Common myeloid progenitor, CD34-positive (primary cell): Measurements from ENCODE around the gene FRS3.
"Not testable (repeated sequence)": the region's sequence is repeated elsewhere in the genome, so short reads cannot be mapped to it uniquely, and the experiment has no call there.

Source experiments
- CTCF ChIA-PET: fragments of 350-600 bp; sonication (Branson Sonifier 250); formaldehyde crosslinking; loops from one replicate; lab custom pipeline; 2021; ENCODE audit warnings: antibody characterized with exemption; lab: Charles Lee
- POLR2A ChIA-PET: fragments of 350-600 bp; sonication (Branson Sonifier 250); formaldehyde crosslinking; loops from one replicate; lab custom pipeline; 2021; ENCODE audit warnings: antibody characterized with exemption; lab: Charles Lee
- DNase-seq, 3 donors: peaks; one replicate each; pipeline versions ENCODE4 v3.0.0 to v3.0.0-alpha.2; 2013
- H3K27ac ChIP-seq, 2 experiments: 1 replicate in 1 of 2; 2 replicates in 1 of 2; pipeline ENCODE4 v1.7.0; 2013; ENCODE audit warnings: inconsistent platforms in 2 of 2, low read length in 2 of 2, mild to moderate bottlenecking in 2 of 2, low read depth in 1 of 2, moderate library complexity in 1 of 2; ENCODE audit not compliant: severe bottlenecking in 2 of 2, insufficient read depth in 1 of 2, poor library complexity in 1 of 2
- H3K27me3 ChIP-seq, 5 experiments: replicated peaks in 2 of 5; 1 replicate in 3 of 5; 2 replicates in 2 of 5; pipeline versions ENCODE4 v1.6.1 to v1.7.0; 2013; ENCODE audit warnings: low read length in 4 of 5, mild to moderate bottlenecking in 2 of 5, moderate library complexity in 2 of 5, inconsistent platforms in 1 of 5; ENCODE audit not compliant: insufficient read depth in 5 of 5, control insufficient read depth in 4 of 5
- H3K36me3 ChIP-seq, 4 experiments: 1 replicate in 2 of 4; 2 replicates in 2 of 4; pipeline versions ENCODE4 v1.6.1 to v1.7.0; 2013; ENCODE audit warnings: low read length in 3 of 4, control low read depth in 1 of 4, mild to moderate bottlenecking in 1 of 4; ENCODE audit not compliant: control insufficient read depth in 4 of 4, insufficient read depth in 4 of 4
- H3K4me1 ChIP-seq, 4 experiments: 1 replicate in 3 of 4; 2 replicates in 1 of 4; pipeline versions ENCODE4 v1.6.1 to v1.7.1; 2013; ENCODE audit warnings: low read length in 3 of 4, mild to moderate bottlenecking in 3 of 4, control low read depth in 1 of 4, inconsistent platforms in 1 of 4, moderate library complexity in 1 of 4; ENCODE audit not compliant: control insufficient read depth in 4 of 4, insufficient read depth in 4 of 4; ENCODE audit errors: control extremely low read depth in 1 of 4
- H3K4me3 ChIP-seq, 7 experiments: 1 replicate in 4 of 7; 2 replicates in 3 of 7; pipeline versions ENCODE4 v1.5.1 to v1.7.0; 2013; ENCODE audit warnings: mild to moderate bottlenecking in 7 of 7, low read length in 6 of 7, moderate library complexity in 6 of 7, inconsistent platforms in 2 of 7, low read depth in 2 of 7, control low read depth in 1 of 7; ENCODE audit not compliant: insufficient read depth in 4 of 7, control insufficient read depth in 1 of 7; ENCODE audit errors: extremely low read depth in 1 of 7
- H3K9me3 ChIP-seq, 5 experiments: 1 replicate in 4 of 5; 2 replicates in 1 of 5; pipeline versions ENCODE4 v1.6.1 to v1.7.1; 2013; ENCODE audit warnings: low read length in 4 of 5, mild to moderate bottlenecking in 2 of 5, inconsistent platforms in 1 of 5, low read depth in 1 of 5, moderate library complexity in 1 of 5; ENCODE audit not compliant: control insufficient read depth in 4 of 5, insufficient read depth in 2 of 5; ENCODE audit errors: control extremely low read depth in 1 of 5
- WGBS: methylation state at CpG from one replicate; pipeline ENCODE4 v1.1.5; 2013; ENCODE audit not compliant: insufficient coverage; 5-methylcytosine and 5-hydroxymethylcytosine counted together

FRS3 gene

GRCh38 chr6:41769376-41769775, 10.3 kb downstream of the FRS3 start:
- Histone ChIP-seq H3K36me3 (peaks cover 0 to 34% (median 20%) of the 10 kb centered on the region in 4 experiments), H3K27me3 (no peaks in the 10 kb centered on the region), H3K4me1 (peaks cover 6 to 34% (median 32%) of the 10 kb centered on the region in 4 experiments), H3K4me3 (no peak overlapping the region), H3K27ac (peak overlapping the region in 1 of 2 experiments; percentile 82), H3K9me3 (no peaks in the 10 kb centered on the region)
- no peak for DNase-seq
- WGBS, result 98% methylated on average over 4 of the region's 8 CpGs
- ChIA-PET POLR2A (interaction anchor here (1.2 to 1.5 kb wide), 2 partner anchors 18 to 36 kb away, joined by 4 to 7 read pairs; partner anchors contain the start of gene TOMM6), CTCF (interaction anchor here (1.0 to 2.4 kb wide), 8 partner anchors 7 to 64 kb away, joined by 3 to 12 read pairs (median 6); partner anchors contain the start of gene TOMM6)

DNA sequence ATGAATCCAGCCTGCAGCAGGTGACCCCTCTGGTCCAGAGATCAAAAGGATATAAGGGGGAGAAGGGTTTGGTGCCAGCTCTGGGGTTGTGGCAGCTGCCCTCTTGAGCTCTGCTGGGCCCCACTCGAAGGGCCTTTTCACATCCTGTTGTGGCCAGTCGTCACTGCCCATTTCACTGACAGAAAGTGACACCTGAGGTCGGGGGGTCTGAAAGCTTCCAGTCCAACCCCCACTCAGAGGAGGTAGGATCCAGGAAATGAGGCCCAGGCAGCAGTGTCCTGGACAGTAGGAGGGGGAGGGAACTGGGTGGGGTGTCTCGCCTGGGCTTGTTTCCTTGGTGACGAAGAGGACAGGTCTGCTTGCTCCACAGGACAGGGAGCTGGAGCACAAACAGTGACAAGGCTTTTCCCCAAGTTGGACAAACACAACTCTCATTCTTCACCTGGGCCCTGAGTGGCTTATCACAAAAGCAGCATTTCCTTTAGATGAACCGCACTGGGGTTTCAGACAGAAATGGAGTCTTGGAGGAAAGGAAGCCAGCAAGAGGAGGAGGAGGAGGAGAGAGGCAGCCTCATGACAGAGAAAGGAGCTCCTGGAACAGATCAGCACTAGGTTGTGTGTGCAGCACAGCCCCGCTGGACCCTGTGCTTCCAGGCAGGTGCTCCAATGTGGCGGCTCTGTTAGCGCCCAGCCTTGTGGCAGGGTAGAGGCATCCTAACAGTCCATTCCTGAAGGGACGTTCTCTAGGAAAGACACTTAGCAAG, 11.0 kb downstream of the FRS3 start:
- H3K27ac ChIP-seq, result peak overlapping the region; percentile 78 to 82
- H3K36me3 ChIP-seq, result peaks cover 0 to 31% (median 17%) of the 10 kb centered on the region in 4 experiments
- H3K9me3 ChIP-seq, result no peaks in the 10 kb centered on the region
- DNase-seq, result peak; percentile 75 to 92 (median 85)
- ChIA-PET CTCF (interaction anchor here (1.0 to 2.4 kb wide), 10 partner anchors 8 to 63 kb away, joined by 3 to 12 read pairs (median 5); partner anchors contain the start of gene TOMM6), POLR2A (interaction anchor here (0.5 to 1.5 kb wide), 4 partner anchors 19 to 36 kb away, joined by 3 to 7 read pairs (median 4); partner anchors contain the start of gene TOMM6)
- H3K27me3 ChIP-seq, result no peaks in the 10 kb centered on the region
- H3K4me3 ChIP-seq, result peak overlapping the region in 2 of 7 experiments; percentile 14 to 40
- H3K4me1 ChIP-seq, result peaks cover 6 to 40% (median 34%) of the 10 kb centered on the region in 4 experiments
- 24% methylated on average over 6 of the region's 10 CpGs for whole genome bisulfite sequencing

- Histone ChIP-seq H3K4me1 (peaks cover 6 to 46% (median 36%) of the 10 kb centered on the region in 4 experiments), H3K27me3 (no peaks in the 10 kb centered on the region), H3K36me3 (peaks cover 0 to 22% (median 14%) of the 10 kb centered on the region in 4 experiments), H3K4me3 (peak overlapping the region in 1 of 7 experiments; percentile 8), H3K9me3 (no peaks in the 10 kb centered on the region), H3K27ac (peak overlapping the region; percentile 78 to 82)
- peak; percentile 86 to 93 (median 89) for DNase-seq
- WGBS, result 51% methylated on average over 12 of the region's 12 CpGs
- CTCF ChIA-PET, result interaction anchor here (0.8 to 4.1 kb wide), 2 partner anchors 9 to 30 kb away, joined by 3 to 16 read pairs; no protein-coding TSS in a partner anchor
- POLR2A ChIA-PET, result interaction anchor here (1.7 kb wide), 1 partner anchor 32 kb away, joined by 4 read pairs; the partner anchor contains the start of gene TFEB
Measured at GRCh38 chr6:41767112-41767833, 12.4 kb downstream of the FRS3 start.

- ChIA-PET CTCF (interaction anchor here (0.5 to 4.1 kb wide), 4 partner anchors 10 to 57 kb away, joined by 3 to 16 read pairs (median 3); no protein-coding TSS in a partner anchor), POLR2A (interaction anchor here (1.7 kb wide), 1 partner anchor 31 kb away, joined by 4 read pairs; the partner anchor contains the start of gene TFEB)
- peaks cover 0 to 11% (median 6%) of the 10 kb centered on the region in 4 experiments for H3K36me3 ChIP-seq
Measured at GRCh38 chr6:41766043-41766664, 13.5 kb downstream of the FRS3 start.

GRCh38 chr6:41763470-41763869, 16.2 kb downstream of the FRS3 start:
- no peaks in the 10 kb centered on the region for H3K9me3 ChIP-seq

More at GRCh38 chr6:41766043-41766664, 13.5 kb downstream of the FRS3 start:
- not testable (repeated sequence) for H3K27me3 ChIP-seq, H3K9me3 ChIP-seq, H3K4me3 ChIP-seq, DNase-seq, H3K27ac ChIP-seq
- peaks cover 6 to 46% (median 36%) of the 10 kb centered on the region in 4 experiments for H3K4me1 ChIP-seq
- WGBS, result 94% methylated on average over 2 of the region's 4 CpGs

GRCh38 chr6:41759905-41760579, 19.7 kb downstream of the FRS3 start:
- WGBS, result 100% methylated on average over 2 of the region's 2 CpGs
- no peak for DNase-seq
- no peaks in the 10 kb centered on the region for H3K9me3 ChIP-seq
- no peak overlapping the region for H3K4me3 ChIP-seq
- H3K36me3 ChIP-seq, result no peaks in the 10 kb centered on the region
- H3K4me1 ChIP-seq, result peaks cover 0 to 18% (median 5%) of the 10 kb centered on the region in 4 experiments
- ChIA-PET CTCF (interaction anchor here (1.0 to 1.5 kb wide), 3 partner anchors 12 to 61 kb away, joined by 3 to 5 read pairs (median 3); no protein-coding TSS in a partner anchor), POLR2A (no interaction called here)
- H3K27ac ChIP-seq, result no peak overlapping the region
- no peaks in the 10 kb centered on the region for H3K27me3 ChIP-seq

More at GRCh38 chr6:41763470-41763869, 16.2 kb downstream of the FRS3 start:
- CTCF ChIA-PET, result interaction anchor here (1.0 to 4.1 kb wide), 3 partner anchors 9 to 27 kb away, joined by 3 to 16 read pairs (median 4); no protein-coding TSS in a partner anchor
- Histone ChIP-seq H3K27ac (no peak overlapping the region), H3K27me3 (no peaks in the 10 kb centered on the region), H3K4me3 (no peak overlapping the region), H3K4me1 (peaks cover 6 to 36% (median 25%) of the 10 kb centered on the region in 4 experiments), H3K36me3 (no peaks in the 10 kb centered on the region)
- peak in 2 of 3 donors; percentile 76 to 80 for DNase-seq
- 22% methylated on average over 1 of the region's 2 CpGs for WGBS
- POLR2A ChIA-PET, result no interaction called here
